Measurements from ENCODE around the gene GCGR.

DNA sequence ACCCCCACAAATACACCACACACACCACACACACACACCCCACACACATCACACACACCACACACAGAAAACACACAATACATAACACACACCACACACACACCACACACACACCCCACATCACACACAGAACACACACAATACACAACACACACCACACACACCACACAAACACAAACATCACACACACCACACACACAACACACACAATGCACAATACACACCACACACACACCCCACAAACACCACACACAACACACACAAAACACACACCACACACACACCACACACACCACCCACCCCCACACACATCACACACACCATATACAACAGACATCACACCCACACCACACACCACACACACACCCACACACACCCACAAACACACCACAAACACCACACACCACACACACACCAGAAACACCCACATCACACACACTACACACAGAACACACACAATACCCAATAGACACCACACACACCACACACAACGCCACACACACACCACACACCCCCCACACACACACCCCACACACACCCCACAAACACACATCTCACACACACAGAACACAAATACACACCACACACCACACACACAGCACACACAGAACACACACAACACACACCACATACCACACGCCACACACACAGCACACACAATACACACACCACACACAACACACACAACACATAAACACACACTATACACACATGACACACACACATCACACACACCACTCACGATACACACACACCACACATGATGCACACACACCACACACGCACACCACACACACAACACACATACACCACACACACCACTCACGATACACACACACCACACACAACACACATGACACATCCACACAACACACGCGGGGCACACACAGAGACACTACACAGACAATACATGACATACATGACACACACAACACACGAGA is 11.0 kb upstream of the GCGR start:
- TF ChIP-seq, protein P1, sequence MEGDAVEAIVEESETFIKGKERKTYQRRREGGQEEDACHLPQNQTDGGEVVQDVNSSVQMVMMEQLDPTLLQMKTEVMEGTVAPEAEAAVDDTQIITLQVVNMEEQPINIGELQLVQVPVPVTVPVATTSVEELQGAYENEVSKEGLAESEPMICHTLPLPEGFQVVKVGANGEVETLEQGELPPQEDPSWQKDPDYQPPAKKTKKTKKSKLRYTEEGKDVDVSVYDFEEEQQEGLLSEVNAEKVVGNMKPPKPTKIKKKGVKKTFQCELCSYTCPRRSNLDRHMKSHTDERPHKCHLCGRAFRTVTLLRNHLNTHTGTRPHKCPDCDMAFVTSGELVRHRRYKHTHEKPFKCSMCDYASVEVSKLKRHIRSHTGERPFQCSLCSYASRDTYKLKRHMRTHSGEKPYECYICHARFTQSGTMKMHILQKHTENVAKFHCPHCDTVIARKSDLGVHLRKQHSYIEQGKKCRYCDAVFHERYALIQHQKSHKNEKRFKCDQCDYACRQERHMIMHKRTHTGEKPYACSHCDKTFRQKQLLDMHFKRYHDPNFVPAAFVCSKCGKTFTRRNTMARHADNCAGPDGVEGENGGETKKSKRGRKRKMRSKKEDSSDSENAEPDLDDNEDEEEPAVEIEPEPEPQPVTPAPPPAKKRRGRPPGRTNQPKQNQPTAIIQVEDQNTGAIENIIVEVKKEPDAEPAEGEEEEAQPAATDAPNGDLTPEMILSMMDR (IDR thresholded peaks at IDR 0.05) = no peak
- TF ChIP-seq POLR2A (IDR thresholded peaks at IDR 0.05) = no peak

Data from uterus (tissue), 2 donors.